Activated CD4-positive, alpha-beta T cell treated with anti-CD3 and anti-CD28 coated beads, Interleukin-2, amount 10 ng/mL, durations not matched to agents 24 days and 14 days (primary cell): Measurements from ENCODE around the gene NOL9. TPM values are rescaled to one million over a fixed set of nuclear protein-coding genes. Genes with fewer than 3 reads are reported as not detected.
A peak's percentile ranks its signal among the peaks of the same experiment; 100 is the strongest.
"Not testable (repeated sequence)": the region's sequence is repeated elsewhere in the genome, so short reads cannot be mapped to it uniquely, and the experiment has no call there.

Experiments used
- DNase-seq: peaks from one replicate; pipeline ENCODE4 v3.0.0; 2022
- H3K27ac Mint-ChIP-seq: one replicate; pipeline ENCODE4 v1.8.0; 2022; ENCODE audit warnings: mild to moderate bottlenecking, mixed read lengths
- H3K27me3 Mint-ChIP-seq: one replicate; pipeline ENCODE4 v1.8.0; 2022; ENCODE audit warnings: mixed read lengths
- H3K36me3 Mint-ChIP-seq: one replicate; pipeline ENCODE4 v1.8.0; 2022; ENCODE audit warnings: low read depth, mild to moderate bottlenecking, mixed read lengths
- H3K4me1 Mint-ChIP-seq: one replicate; pipeline ENCODE4 v1.8.0; 2021; ENCODE audit warnings: mixed read lengths
- H3K4me3 Mint-ChIP-seq: one replicate; pipeline ENCODE4 v1.8.0; 2022; ENCODE audit warnings: mild to moderate bottlenecking, moderate library complexity, mixed read lengths
- H3K9me3 Mint-ChIP-seq: one replicate; pipeline ENCODE4 v1.8.0; 2021; ENCODE audit warnings: mixed read lengths
- intact Hi-C: fragments of 100-400 bp; cut with micrococcal nuclease; formaldehyde crosslinking; loops from one replicate; pipeline ENCODE4 v1.15.1; 2023
- total RNA-seq: library from RNA; stranded (reverse); gene quantifications from 2 replicates; pipeline ENCODE4 v1.2.3, GENCODE V29; 2022

Gene NOL9
- total RNA-seq, 1 donor from 2014 or later, result 59.2 TPM

GRCh38 chr1:6572653-6573383 is 18.5 kb upstream of the NOL9 start:
- H3K27me3 Mint-ChIP-seq, result peaks cover 18% of the 10 kb centered on the region

GRCh38 chr1:6570987-6571386 is 16.7 kb upstream of the NOL9 start:
- Mint-ChIP-seq H3K27ac (no peak overlapping the region), H3K9me3 (peaks cover 5% of the 10 kb centered on the region), H3K4me1 (peaks cover 6% of the 10 kb centered on the region), H3K27me3 (peaks cover 18% of the 10 kb centered on the region), H3K4me3 (no peak overlapping the region), H3K36me3 (no peaks in the 10 kb centered on the region)
- DNase-seq, result no peak
- intact Hi-C loops, result no loop called here

More at GRCh38 chr1:6572653-6573383, 18.5 kb upstream of the NOL9 start:
- no peak overlapping the region for H3K27ac Mint-ChIP-seq
- no peak for DNase-seq
- peaks cover 5% of the 10 kb centered on the region for H3K9me3 Mint-ChIP-seq
- intact Hi-C loops, result no loop called here
- no peak overlapping the region for H3K4me3 Mint-ChIP-seq
- H3K36me3 Mint-ChIP-seq, result no peaks in the 10 kb centered on the region
- peaks cover 6% of the 10 kb centered on the region for H3K4me1 Mint-ChIP-seq

- Mint-ChIP-seq H3K4me3 (no peak overlapping the region), H3K4me1 (peaks cover 6% of the 10 kb centered on the region), H3K9me3 (peaks cover 5% of the 10 kb centered on the region), H3K27me3 (peaks cover 18% of the 10 kb centered on the region), H3K27ac (no peak overlapping the region), H3K36me3 (no peaks in the 10 kb centered on the region)
- intact Hi-C loops, result no loop called here
- no peak for DNase-seq
These were observed 15.8 kb upstream of the NOL9 start for GRCh38 chr1:6570100-6570499.

- H3K36me3 Mint-ChIP-seq, result no peaks in the 10 kb centered on the region
- DNase-seq, result no peak
- peaks cover 5% of the 10 kb centered on the region for H3K9me3 Mint-ChIP-seq
- no peak overlapping the region for H3K27ac Mint-ChIP-seq
- intact Hi-C loops, result no loop called here
- H3K4me1 Mint-ChIP-seq, result peaks cover 6% of the 10 kb centered on the region
- no peak overlapping the region for H3K4me3 Mint-ChIP-seq
- H3K27me3 Mint-ChIP-seq, result peaks cover 18% of the 10 kb centered on the region
These were observed 14.7 kb upstream of the NOL9 start for GRCh38 chr1:6569033-6569432.

GRCh38 chr1:6560267-6560666 is 6.0 kb upstream of the NOL9 start:
- intact Hi-C loops, result no loop called here
- H3K27ac Mint-ChIP-seq, result no peak overlapping the region
- no peaks in the 10 kb centered on the region for H3K9me3 Mint-ChIP-seq
- no peak for DNase-seq
- H3K4me3 Mint-ChIP-seq, result no peak overlapping the region
- no peaks in the 10 kb centered on the region for H3K36me3 Mint-ChIP-seq
- H3K4me1 Mint-ChIP-seq, result peaks cover 4% of the 10 kb centered on the region
- no peaks in the 10 kb centered on the region for H3K27me3 Mint-ChIP-seq

DNA sequence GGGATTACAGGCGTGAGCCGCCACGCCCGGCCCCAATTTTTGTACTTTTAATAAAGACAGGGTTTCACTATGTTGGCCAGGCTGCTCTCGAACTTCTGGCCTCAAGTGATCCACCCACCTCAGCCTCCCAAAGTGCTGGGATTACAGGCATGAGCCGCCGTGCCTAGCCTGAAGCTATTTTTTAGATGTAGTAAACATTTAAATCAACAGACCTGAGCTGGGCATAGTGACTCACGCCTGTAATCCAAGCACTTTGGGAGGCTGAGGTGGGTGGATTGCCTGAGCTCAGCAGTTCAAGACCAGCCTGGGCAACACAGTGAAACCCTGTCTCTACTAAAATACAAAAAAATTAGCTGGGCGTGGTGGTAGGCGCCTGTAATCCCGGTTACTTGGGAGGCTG is 4.8 kb upstream of the NOL9 start:
- H3K9me3 Mint-ChIP-seq, H3K4me1 Mint-ChIP-seq, DNase-seq, H3K4me3 Mint-ChIP-seq, H3K27me3 Mint-ChIP-seq, intact Hi-C loops, H3K36me3 Mint-ChIP-seq, H3K27ac Mint-ChIP-seq: not testable (repeated sequence)

DNA sequence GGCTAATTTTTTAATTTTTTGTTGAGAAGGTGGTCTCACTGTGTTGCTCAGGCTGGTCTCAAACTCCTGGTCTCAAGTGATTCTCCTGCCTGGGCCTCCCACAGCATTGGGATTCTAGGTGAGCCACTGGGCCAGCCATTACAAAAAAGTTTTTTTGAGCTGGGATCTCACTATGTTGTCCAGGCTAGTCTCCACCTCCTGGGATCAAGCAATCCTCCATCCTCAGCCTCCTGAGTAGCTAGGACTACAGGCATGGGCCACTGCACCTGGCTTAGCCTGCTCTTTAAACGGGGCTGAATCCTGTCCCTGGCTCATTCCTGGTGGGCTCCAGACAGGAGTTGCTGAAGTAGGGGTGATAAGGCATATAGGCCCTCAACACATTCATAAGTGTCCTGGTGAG is 3.3 kb upstream of the NOL9 start:
- no peaks in the 10 kb centered on the region for H3K9me3 Mint-ChIP-seq
- no peak overlapping the region for H3K27ac Mint-ChIP-seq
- no peak for DNase-seq
- H3K4me1 Mint-ChIP-seq, result peaks cover 14% of the 10 kb centered on the region
- intact Hi-C loops, result no loop called here
- H3K27me3 Mint-ChIP-seq, result no peaks in the 10 kb centered on the region
- no peak overlapping the region for H3K4me3 Mint-ChIP-seq
- no peaks in the 10 kb centered on the region for H3K36me3 Mint-ChIP-seq

- Mint-ChIP-seq H3K9me3 (no peaks in the 10 kb centered on the region), H3K4me1 (peaks cover 18% of the 10 kb centered on the region), H3K4me3 (peak within 1 kb of the TSS; percentile 85), H3K36me3 (peaks cover 3% of the 10 kb centered on the region), H3K27ac (peak within 1 kb of the TSS; percentile 60), H3K27me3 (no peaks in the 10 kb centered on the region)
- DNase-seq, result no peak
- intact Hi-C loops, result loop anchor here (1.0 to 5.0 kb wide), 6 partner anchors 24 to 146 kb away; partner anchors contain the start of genes DNAJC11, PLEKHG5 and ZBTB48
These were observed 830 bp upstream of the NOL9 start, which contains the start of gene TAS1R1 for GRCh38 chr1:6554907-6555778. Gene TAS1R1 (plus strand): TSS chr1:6555307. CDS start chr1:6555374, 67 bp downstream.

GRCh38 chr1:6547301-6547700 is 7.0 kb downstream of the NOL9 start:
- Mint-ChIP-seq H3K4me1 (peaks cover 29% of the 10 kb centered on the region), H3K36me3 (peaks cover 49% of the 10 kb centered on the region), H3K9me3 (no peaks in the 10 kb centered on the region), H3K4me3 (no peak overlapping the region), H3K27me3 (no peaks in the 10 kb centered on the region), H3K27ac (peak overlapping the region; percentile 46)
- no peak for DNase-seq
- intact Hi-C loops, result no loop called here

- no peak for DNase-seq
- Mint-ChIP-seq H3K4me1 (peaks cover 27% of the 10 kb centered on the region), H3K4me3 (peak overlapping the region; percentile 46), H3K27me3 (no peaks in the 10 kb centered on the region), H3K9me3 (no peaks in the 10 kb centered on the region), H3K36me3 (peaks cover 55% of the 10 kb centered on the region), H3K27ac (peak overlapping the region; percentile 69)
- intact Hi-C loops, result no loop called here
These were observed 8.0 kb downstream of the NOL9 start for GRCh38 chr1:6546326-6546725.

- Mint-ChIP-seq H3K27ac (peak overlapping the region; percentile 43), H3K4me1 (peaks cover 27% of the 10 kb centered on the region), H3K36me3 (peaks cover 58% of the 10 kb centered on the region), H3K27me3 (no peaks in the 10 kb centered on the region), H3K9me3 (no peaks in the 10 kb centered on the region), H3K4me3 (peak overlapping the region; percentile 46)
- intact Hi-C loops, result no loop called here
- DNase-seq, result peak; percentile 67
These were observed 8.8 kb downstream of the NOL9 start for GRCh38 chr1:6545276-6546112.

DNA sequence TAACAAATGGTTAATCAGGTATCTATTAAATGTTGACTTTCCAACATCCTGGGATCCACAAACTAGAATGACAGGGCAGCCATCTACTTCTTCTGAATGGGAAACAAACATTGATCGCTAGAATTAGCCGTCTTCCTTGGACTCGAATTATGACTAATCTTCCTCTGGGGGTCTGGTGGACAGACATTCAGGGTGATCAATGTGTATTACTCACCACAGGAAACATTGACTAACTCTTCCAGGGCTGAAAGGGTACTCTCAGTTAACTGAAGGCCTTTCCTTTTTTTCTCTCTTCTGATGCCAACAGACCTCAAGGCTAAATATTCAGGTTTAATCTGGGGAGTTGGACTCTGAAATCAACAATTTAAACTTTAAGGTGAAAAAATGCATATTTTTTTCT is 9.5 kb downstream of the NOL9 start:
- peaks cover 55% of the 10 kb centered on the region for H3K36me3 Mint-ChIP-seq
- H3K4me1 Mint-ChIP-seq, result peaks cover 25% of the 10 kb centered on the region
- peak overlapping the region; percentile 46 for H3K4me3 Mint-ChIP-seq

DNA sequence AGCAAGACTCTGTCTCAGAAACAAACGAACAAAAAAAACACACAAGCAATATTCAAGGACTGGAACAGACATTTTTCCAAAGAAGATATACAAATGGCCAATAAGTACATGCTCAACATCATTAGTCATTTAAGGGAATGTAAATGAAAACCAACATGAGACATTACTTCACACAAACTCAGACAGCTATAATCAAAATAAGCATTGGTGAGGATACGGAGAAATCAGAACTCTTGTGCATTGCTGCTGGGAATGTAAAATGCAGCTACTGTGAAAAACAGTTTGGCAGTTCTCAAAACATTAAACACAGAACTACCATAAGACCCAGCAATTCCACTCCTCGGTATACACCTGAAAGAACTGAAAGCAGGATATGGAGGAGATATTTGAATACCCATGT is 15.4 kb downstream of the NOL9 start:
- Mint-ChIP-seq H3K4me3 (no peak overlapping the region), H3K4me1 (peaks cover 5% of the 10 kb centered on the region), H3K36me3 (peaks cover 25% of the 10 kb centered on the region), H3K27me3 (no peaks in the 10 kb centered on the region), H3K27ac (no peak overlapping the region), H3K9me3 (no peaks in the 10 kb centered on the region)
- intact Hi-C loops, result no loop called here
- no peak for DNase-seq

More for the DNA sequence above, 9.5 kb downstream of the NOL9 start:
- DNase-seq, result no peak
- H3K9me3 Mint-ChIP-seq, result no peaks in the 10 kb centered on the region
- no peaks in the 10 kb centered on the region for H3K27me3 Mint-ChIP-seq
- H3K27ac Mint-ChIP-seq, result peak overlapping the region; percentile 43
- intact Hi-C loops, result no loop called here
